Myometrial cell (primary cell): ENCODE data around the gene ZC3H10. TPM values are rescaled to one million over a fixed set of nuclear protein-coding genes. Genes with fewer than 3 reads are reported as not detected.

Source experiments
- total RNA-seq: library from RNA; depleted of rRNA; stranded (reverse); fragments of >200 nt; gene quantifications from 2 replicates; pipeline ENCODE4 v1.2.3, GENCODE V29; 2015

The ZC3H10 gene
- total RNA-seq, result 2.6 and 4.8 TPM in 2 replicates

GRCh38 chr12:56117778-56118687, at the start of gene ZC3H10:
Gene ZC3H10, plus strand, starts transcription at chr12:56118266. Its CDS starts 2,297 bp downstream, at chr12:56120563.

GRCh38 chr12:56079723-56080555, 38.1 kb upstream of the ZC3H10 start, which contains the start of gene ERBB3:
Gene ERBB3, plus strand, starts transcription at chr12:56080165. Its CDS starts 136 bp downstream, at chr12:56080301.

GRCh38 chr12:56104109-56104814, 13.8 kb upstream of the ZC3H10 start, which contains the start of gene PA2G4:
Gene PA2G4, plus strand, starts transcription at chr12:56104559. Its CDS starts 179 bp downstream, at chr12:56104738.

GRCh38 chr12:56116267-56117081, 1.6 kb upstream of the ZC3H10 start, which contains the start of gene RPL41:
Gene RPL41, plus strand, starts transcription at chr12:56116633.

GRCh38 chr12:56127888-56128669, 10.0 kb downstream of the ZC3H10 start, which contains the start of gene ESYT1:
Gene ESYT1, plus strand, starts transcription at chr12:56128267. Its CDS starts 53 bp downstream, at chr12:56128320.

GRCh38 chr12:56152132-56152755, 34.2 kb downstream of the ZC3H10 start, which contains the start of gene MYL6B:
Gene MYL6B, plus strand, starts transcription at chr12:56152587. Its CDS starts 1,332 bp downstream, at chr12:56153919.

GRCh38 chr12:56158029-56158925, 40.2 kb downstream of the ZC3H10 start, which contains the start of gene MYL6:
Gene MYL6, plus strand, starts transcription at chr12:56158359. Its CDS starts 43 bp downstream, at chr12:56158402.

Other genes starting within 250 kb of the ZC3H10 start
- 46.4 and 54.8 TPM in 2 replicates for gene PYM1, start 190.4 kb upstream of the ZC3H10 start, total RNA-seq
- 19.9 and 32.4 TPM in 2 replicates for gene DGKA, start 187.1 kb upstream of the ZC3H10 start, total RNA-seq
- 0.58 and 0.71 TPM in 2 replicates for gene PMEL, start 152.2 kb upstream of the ZC3H10 start, total RNA-seq
- gene CDK2, start 151.4 kb upstream of the ZC3H10 start, total RNA-seq, result 35.3 and 39.8 TPM in 2 replicates
- gene RAB5B, start 144.2 kb upstream of the ZC3H10 start, total RNA-seq, result 58.8 and 63.6 TPM in 2 replicates
- gene SUOX, start 121.0 kb upstream of the ZC3H10 start, total RNA-seq, result 21.8 and 43.0 TPM in 2 replicates
- 0.89 and 2.6 TPM in 2 replicates for gene IKZF4, start 97.2 kb upstream of the ZC3H10 start, total RNA-seq
- gene RPS26, start 76.3 kb upstream of the ZC3H10 start, total RNA-seq, result 1,394 and 2,798 TPM in 2 replicates
- gene ERBB3, start 38.1 kb upstream of the ZC3H10 start, total RNA-seq, result 0.35 TPM in 1 of 2 replicates, not detected in the other
- gene PA2G4, start 13.7 kb upstream of the ZC3H10 start, total RNA-seq, result 199 and 215 TPM in 2 replicates
- gene RPL41, start 1.6 kb upstream of the ZC3H10 start, total RNA-seq, result 2,864 and 3,592 TPM in 2 replicates
- 240 and 325 TPM in 2 replicates for gene ESYT1, start 10.0 kb downstream of the ZC3H10 start, total RNA-seq
- gene MYL6B, start 34.3 kb downstream of the ZC3H10 start, total RNA-seq, result 92.5 and 126 TPM in 2 replicates
- 2,877 and 3,219 TPM in 2 replicates for gene MYL6, start 40.1 kb downstream of the ZC3H10 start, total RNA-seq
- gene SMARCC2, start 71.2 kb downstream of the ZC3H10 start, total RNA-seq, result 30.7 and 32.3 TPM in 2 replicates
- 102 and 109 TPM in 2 replicates for gene RNF41, start 103.7 kb downstream of the ZC3H10 start, total RNA-seq
- 60.1 and 75.0 TPM in 2 replicates for gene NABP2, start 106.1 kb downstream of the ZC3H10 start, total RNA-seq
- not detected in 2 replicates for gene SLC39A5, start 111.8 kb downstream of the ZC3H10 start, total RNA-seq
- 9.2 and 12.4 TPM in 2 replicates for gene ANKRD52, start 140.1 kb downstream of the ZC3H10 start, total RNA-seq
- 7.4 and 13.5 TPM in 2 replicates for gene COQ10A, start 148.7 kb downstream of the ZC3H10 start, total RNA-seq
- 141 and 149 TPM in 2 replicates for gene CS, start 182.1 kb downstream of the ZC3H10 start, total RNA-seq
- 110 and 166 TPM in 2 replicates for gene CNPY2, start 197.7 kb downstream of the ZC3H10 start, total RNA-seq
- gene PAN2, start 215.7 kb downstream of the ZC3H10 start, total RNA-seq, result 13.3 and 13.8 TPM in 2 replicates
- gene IL23A, start 220.6 kb downstream of the ZC3H10 start, total RNA-seq, result not detected in 2 replicates
- gene STAT2, start 241.8 kb downstream of the ZC3H10 start, total RNA-seq, result 135 and 143 TPM in 2 replicates
- gene APOF, start 244.6 kb downstream of the ZC3H10 start, total RNA-seq, result not detected in 2 replicates